Measurements from ENCODE around the gene NTF3. TPM values are rescaled to one million over a fixed set of nuclear protein-coding genes. Genes with fewer than 3 reads are reported as not detected.

The NTF3 gene
- total RNA-seq, 2 donors from 2014 or later: 0.71 to 4.1 TPM

DNA sequence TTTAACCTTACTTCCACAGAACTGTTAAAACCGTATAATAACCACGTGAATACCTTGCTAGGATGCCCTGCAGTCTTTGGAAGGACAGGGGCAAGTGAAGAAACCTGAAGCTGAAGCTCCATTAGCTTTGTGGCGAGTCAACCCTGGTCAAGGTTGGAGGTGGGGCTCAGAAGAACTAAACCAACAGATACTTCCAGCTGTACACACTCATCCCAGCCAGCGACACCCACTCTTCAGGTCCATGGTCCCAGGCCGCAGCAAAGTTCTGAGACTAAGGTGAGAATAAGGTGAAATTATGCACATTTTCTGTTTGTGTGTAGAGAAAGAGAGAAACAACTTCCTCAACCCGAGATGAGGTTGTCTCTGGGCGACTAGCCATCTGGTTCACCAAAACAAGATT lies 77.6 kb downstream of the NTF3 start:
- H3K4me1 ChIP-seq (ENCODE audit: control insufficient read depth, insufficient read depth, low read length): no peaks in the 10 kb centered on the region
- 78 to 87% methylated on average over 4 to 7 of the region's 7 CpGs for WGBS, 2 experiments (ENCODE audit: insufficient coverage in 1 of 2, insufficient read length in 1 of 2)
- H3K4me3 ChIP-seq (ENCODE audit: low read length): no peak overlapping the region
- H3K27me3 ChIP-seq (ENCODE audit: control insufficient read depth, insufficient read depth, low read length, poor library complexity, severe bottlenecking): no peaks in the 10 kb centered on the region
- no peak overlapping the region for H3K27ac ChIP-seq (ENCODE audit: low read depth, low read length)
- H3K36me3 ChIP-seq (ENCODE audit: control insufficient read depth, insufficient read depth, low read length): no peaks in the 10 kb centered on the region
- Mint-ChIP-seq H3K36me3 (ENCODE audit: low read depth) (no peaks in the 10 kb centered on the region), H3K27ac (no peak overlapping the region), H3K9me3 (no peaks in the 10 kb centered on the region), H3K27me3 (ENCODE audit: insufficient read depth) (peaks cover 7% of the 10 kb centered on the region), H3K4me1 (peaks cover 16% of the 10 kb centered on the region), H3K4me3 (no peak overlapping the region)
- TF ChIP-seq, protein P1, sequence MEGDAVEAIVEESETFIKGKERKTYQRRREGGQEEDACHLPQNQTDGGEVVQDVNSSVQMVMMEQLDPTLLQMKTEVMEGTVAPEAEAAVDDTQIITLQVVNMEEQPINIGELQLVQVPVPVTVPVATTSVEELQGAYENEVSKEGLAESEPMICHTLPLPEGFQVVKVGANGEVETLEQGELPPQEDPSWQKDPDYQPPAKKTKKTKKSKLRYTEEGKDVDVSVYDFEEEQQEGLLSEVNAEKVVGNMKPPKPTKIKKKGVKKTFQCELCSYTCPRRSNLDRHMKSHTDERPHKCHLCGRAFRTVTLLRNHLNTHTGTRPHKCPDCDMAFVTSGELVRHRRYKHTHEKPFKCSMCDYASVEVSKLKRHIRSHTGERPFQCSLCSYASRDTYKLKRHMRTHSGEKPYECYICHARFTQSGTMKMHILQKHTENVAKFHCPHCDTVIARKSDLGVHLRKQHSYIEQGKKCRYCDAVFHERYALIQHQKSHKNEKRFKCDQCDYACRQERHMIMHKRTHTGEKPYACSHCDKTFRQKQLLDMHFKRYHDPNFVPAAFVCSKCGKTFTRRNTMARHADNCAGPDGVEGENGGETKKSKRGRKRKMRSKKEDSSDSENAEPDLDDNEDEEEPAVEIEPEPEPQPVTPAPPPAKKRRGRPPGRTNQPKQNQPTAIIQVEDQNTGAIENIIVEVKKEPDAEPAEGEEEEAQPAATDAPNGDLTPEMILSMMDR (conservative IDR thresholded peaks at IDR 0.05): no peak
- no peaks in the 10 kb centered on the region for H3K9me3 ChIP-seq (ENCODE audit: control insufficient read depth, low read length)
- peak; percentile 24 for DNase-seq
- H3K9ac ChIP-seq (ENCODE audit: extremely low read depth, low read length, poor library complexity, severe bottlenecking): no peak overlapping the region

DNA sequence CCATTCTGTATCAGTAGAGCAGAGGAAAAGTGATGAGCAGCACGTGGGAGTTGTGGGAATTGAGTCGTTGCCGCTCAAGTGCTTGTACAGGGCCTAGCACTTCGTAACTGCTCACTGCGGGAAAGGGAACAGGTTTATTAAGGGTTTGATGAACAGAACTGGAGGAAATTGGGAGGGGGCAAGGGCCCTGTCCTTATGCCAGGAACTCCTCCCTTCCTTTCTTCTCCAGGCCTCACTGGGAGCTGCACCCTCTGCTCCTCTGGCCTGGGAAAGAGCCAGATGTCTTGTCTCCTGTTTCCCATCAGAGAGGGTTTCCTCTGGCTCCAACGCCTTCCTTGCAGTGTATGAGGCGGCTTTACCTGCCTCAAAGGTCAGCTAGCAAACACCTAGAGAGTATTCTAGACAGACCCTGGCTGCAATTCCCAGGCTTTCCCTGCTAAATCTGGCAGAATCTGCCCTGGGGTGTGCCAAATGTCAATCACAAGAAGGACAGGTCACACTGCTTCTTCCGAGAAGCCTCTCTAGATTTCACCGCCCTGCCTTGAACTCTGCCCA lies 78.4 kb downstream of the NTF3 start:
- no peak overlapping the region for H3K27ac Mint-ChIP-seq
- no peaks in the 10 kb centered on the region for H3K36me3 Mint-ChIP-seq (ENCODE audit: low read depth)
- Histone ChIP-seq H3K27me3 (ENCODE audit: control insufficient read depth, insufficient read depth, low read length, poor library complexity, severe bottlenecking) (no peaks in the 10 kb centered on the region), H3K4me3 (ENCODE audit: low read length) (no peak overlapping the region), H3K4me1 (ENCODE audit: control insufficient read depth, insufficient read depth, low read length) (no peaks in the 10 kb centered on the region), H3K36me3 (ENCODE audit: control insufficient read depth, insufficient read depth, low read length) (no peaks in the 10 kb centered on the region), H3K27ac (ENCODE audit: low read depth, low read length) (no peak overlapping the region), H3K9ac (ENCODE audit: extremely low read depth, low read length, poor library complexity, severe bottlenecking) (no peak overlapping the region), H3K9me3 (ENCODE audit: control insufficient read depth, low read length) (no peaks in the 10 kb centered on the region)
- TF ChIP-seq, protein P1 (conservative IDR thresholded peaks at IDR 0.05): no peak
- H3K4me3 Mint-ChIP-seq: no peak overlapping the region
- peak; percentile 41 for DNase-seq
- H3K4me1 Mint-ChIP-seq: peaks cover 19% of the 10 kb centered on the region
- no peaks in the 10 kb centered on the region for H3K9me3 Mint-ChIP-seq
- peaks cover 7% of the 10 kb centered on the region for H3K27me3 Mint-ChIP-seq (ENCODE audit: insufficient read depth)
- 91 to 98% methylated on average over 6 to 9 of the region's 9 CpGs for whole genome bisulfite sequencing, 2 experiments (ENCODE audit: insufficient coverage in 1 of 2, insufficient read length in 1 of 2)

DNA sequence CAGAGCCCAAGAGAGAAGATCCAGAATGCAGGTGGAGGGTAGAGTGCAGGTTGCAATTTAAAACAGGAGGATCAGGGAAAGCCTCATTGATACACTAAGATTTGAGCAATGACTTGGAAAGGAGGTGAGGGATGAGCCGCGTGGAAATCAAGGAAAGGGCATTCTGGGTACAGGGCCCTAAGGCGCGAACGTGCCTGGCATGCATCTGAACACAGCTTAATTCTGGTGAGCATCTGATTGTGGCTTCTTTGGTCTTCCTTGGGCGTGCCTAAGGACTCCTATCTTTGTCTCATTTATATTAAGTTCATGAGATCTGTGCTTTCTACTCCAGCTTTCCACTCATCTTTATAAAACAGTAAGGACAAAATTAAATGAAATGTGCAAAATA lies 79.3 kb downstream of the NTF3 start:
- 76 to 88% methylated on average over 6 of the region's 6 CpGs for WGBS, 2 experiments (ENCODE audit: insufficient coverage in 1 of 2, insufficient read length in 1 of 2)
- H3K36me3 Mint-ChIP-seq (ENCODE audit: low read depth): no peaks in the 10 kb centered on the region

More for the DNA sequence above, 79.3 kb downstream of the NTF3 start:
- peaks cover 7% of the 10 kb centered on the region for H3K27me3 Mint-ChIP-seq (ENCODE audit: insufficient read depth)
- H3K4me3 Mint-ChIP-seq: no peak overlapping the region
- no peaks in the 10 kb centered on the region for H3K27me3 ChIP-seq (ENCODE audit: control insufficient read depth, insufficient read depth, low read length, poor library complexity, severe bottlenecking)
- no peaks in the 10 kb centered on the region for H3K36me3 ChIP-seq (ENCODE audit: control insufficient read depth, insufficient read depth, low read length)
- no peak overlapping the region for H3K9ac ChIP-seq (ENCODE audit: extremely low read depth, low read length, poor library complexity, severe bottlenecking)
- TF ChIP-seq, protein P1 (conservative IDR thresholded peaks at IDR 0.05): no peak
- no peaks in the 10 kb centered on the region for H3K9me3 ChIP-seq (ENCODE audit: control insufficient read depth, low read length)
- no peak for DNase-seq
- H3K4me1 ChIP-seq (ENCODE audit: control insufficient read depth, insufficient read depth, low read length): no peaks in the 10 kb centered on the region
- H3K27ac Mint-ChIP-seq: no peak overlapping the region
- no peaks in the 10 kb centered on the region for H3K9me3 Mint-ChIP-seq
- no peak overlapping the region for H3K4me3 ChIP-seq (ENCODE audit: low read length)
- H3K27ac ChIP-seq (ENCODE audit: low read depth, low read length): no peak overlapping the region
- H3K4me1 Mint-ChIP-seq: peaks cover 24% of the 10 kb centered on the region
